H1 (cell line): Measurements from ENCODE around the gene SPTBN5. TPM values are rescaled to one million over a fixed set of nuclear protein-coding genes. Genes with fewer than 3 reads are reported as not detected.

ENCODE experiments used
- CTCF ChIA-PET: fragments of 300-600 bp; sonication (Branson Sonifier 250); formaldehyde crosslinking; loops from one replicate; lab custom pipeline; 2021; ENCODE audit not compliant: partially characterized antibody; lab: Charles Lee
- POLR2A ChIA-PET: fragments of 300-600 bp; sonication (Branson Sonifier 250); formaldehyde crosslinking; loops from one replicate; lab custom pipeline; 2021; ENCODE audit warnings: inconsistent platforms; ENCODE audit not compliant: partially characterized antibody; lab: Charles Lee
- DNase-seq, 2 experiments: peaks; one replicate each; pipeline versions ENCODE4 v3.0.0 to v3.0.0-alpha.2; 2010 to 2022; ENCODE audit warnings: low spot score in 2 of 2, low read depth in 1 of 2, mixed read lengths in 1 of 2
- FAIRE-seq: peaks from 2 replicates; lab custom pipeline; 2011; peaks lifted over from hg19 to GRCh38; lab: Jason Lieb, UNC
- H2AFZ ChIP-seq: 2 replicates; pipeline ENCODE4 v1.8.1; 2012; ENCODE audit warnings: low read length, inconsistent platforms
- H2AK5ac ChIP-seq: 2 replicates; pipeline ENCODE4 v1.6.1; 2013; ENCODE audit warnings: low read depth, low read length
- H2BK120ac ChIP-seq: replicated peaks from 2 replicates; pipeline ENCODE3; 2013; ENCODE audit warnings: low read depth, low read length, inconsistent platforms
- H2BK12ac ChIP-seq: 2 replicates; pipeline ENCODE4 v1.6.1; 2013; ENCODE audit warnings: low read depth, low read length
- H2BK15ac ChIP-seq: 2 replicates; pipeline ENCODE4 v1.6.1; 2013; ENCODE audit warnings: low read length
- H2BK20ac ChIP-seq: 2 replicates; pipeline ENCODE4 v1.6.1; 2013; ENCODE audit warnings: low read length
- H2BK5ac ChIP-seq: 2 replicates; pipeline ENCODE4 v1.6.1; 2013; ENCODE audit warnings: low read depth, low read length
- H3K14ac ChIP-seq: 2 replicates; pipeline ENCODE4 v1.6.1; 2013; ENCODE audit warnings: inconsistent platforms; ENCODE audit not compliant: insufficient read length
- H3K18ac ChIP-seq: 2 replicates; pipeline ENCODE4 v1.6.1; 2013; ENCODE audit warnings: low read length; ENCODE audit errors: extremely low read depth
- H3K23ac ChIP-seq: 2 replicates; pipeline ENCODE4 v1.6.1; 2013; ENCODE audit warnings: inconsistent platforms; ENCODE audit not compliant: insufficient read length
- H3K23me2 ChIP-seq: 2 replicates; pipeline ENCODE4 v1.6.1; 2013; ENCODE audit warnings: low read depth, low read length
- H3K27ac ChIP-seq: 2 replicates; pipeline ENCODE4 v1.6.1; 2011; ENCODE audit warnings: low read depth, low read length, inconsistent platforms
- H3K27me3 ChIP-seq, 4 experiments: replicated peaks in 1 of 4; 1 replicate in 1 of 4; 2 replicates in 3 of 4; pipeline versions ENCODE4 v1.6.1 to v1.8.1; 2011 to 2013; ENCODE audit warnings: low read length in 3 of 4, mild to moderate bottlenecking in 3 of 4, inconsistent platforms in 2 of 4, mixed read lengths in 2 of 4, moderate library complexity in 1 of 4; ENCODE audit not compliant: control insufficient read depth in 3 of 4, insufficient read depth in 3 of 4; ENCODE audit errors: extremely low read depth in 1 of 4
- H3K36me3 ChIP-seq, 4 experiments: 2 replicates each; pipeline versions ENCODE4 v1.6.1 to v1.8.1; 2011 to 2013; ENCODE audit warnings: mild to moderate bottlenecking in 4 of 4, low read length in 3 of 4, moderate library complexity in 2 of 4, control low read depth in 1 of 4, inconsistent platforms in 1 of 4; ENCODE audit not compliant: insufficient read depth in 4 of 4, control insufficient read depth in 2 of 4
- H3K4ac ChIP-seq: replicated peaks from 2 replicates; pipeline ENCODE3; 2013; ENCODE audit warnings: low read length, low read depth, mixed read lengths, inconsistent platforms; ENCODE audit not compliant: insufficient read length
- H3K4me1 ChIP-seq, 4 experiments: replicated peaks in 1 of 4; 1 replicate in 1 of 4; 2 replicates in 3 of 4; pipeline versions ENCODE4 v1.6.1 to v1.8.1; 2011 to 2013; ENCODE audit warnings: low read length in 3 of 4, inconsistent platforms in 2 of 4, mixed read lengths in 1 of 4; ENCODE audit not compliant: insufficient read depth in 4 of 4, control insufficient read depth in 3 of 4
- H3K4me2 ChIP-seq, 2 experiments: 2 replicates each; pipeline versions ENCODE4 v1.6.1 to v1.8.1; 2011 to 2013; ENCODE audit warnings: low read depth in 2 of 2, low read length in 2 of 2, control low read depth in 1 of 2, inconsistent platforms in 1 of 2, mild to moderate bottlenecking in 1 of 2; ENCODE audit not compliant: insufficient read depth in 1 of 2
- H3K4me3 ChIP-seq, 4 experiments: fragments of 200-600, 300-600 bp in 1 of 4; sonication (generic), shearing (Covaris generic), sonication (Bioruptor Twin) in 1 of 4; 2 replicates each; pipeline versions ENCODE4 v1.5.1 to v1.8.1; 2011 to 2016; ENCODE audit warnings: low read length in 4 of 4, low read depth in 3 of 4, control low read depth in 2 of 4, inconsistent platforms in 2 of 4, mild to moderate bottlenecking in 2 of 4, mixed read lengths in 1 of 4, moderate library complexity in 1 of 4; ENCODE audit not compliant: insufficient read depth in 2 of 4; ENCODE audit errors: extremely low read depth in 1 of 4
- H3K56ac ChIP-seq: replicated peaks from 2 replicates; pipeline ENCODE3; 2013; ENCODE audit warnings: low read depth, mild to moderate bottlenecking, mixed read lengths, low read length, inconsistent platforms; ENCODE audit not compliant: insufficient read length
- H3K79me1 ChIP-seq: 2 replicates; pipeline ENCODE4 v1.6.1; 2013; ENCODE audit warnings: low read depth, low read length, control low read depth
- H3K79me2 ChIP-seq, 2 experiments: 2 replicates each; pipeline versions ENCODE4 v1.6.1 to v1.8.1; 2012 to 2013; ENCODE audit warnings: low read length in 2 of 2, mild to moderate bottlenecking in 2 of 2, inconsistent platforms in 1 of 2; ENCODE audit not compliant: insufficient read depth in 2 of 2, control insufficient read depth in 1 of 2
- H3K9ac ChIP-seq, 4 experiments: replicated peaks in 1 of 4; 1 replicate in 1 of 4; 2 replicates in 3 of 4; pipeline versions ENCODE4 v1.6.1 to v1.8.1; 2011 to 2013; ENCODE audit warnings: low read depth in 3 of 4, low read length in 3 of 4, control low read depth in 2 of 4, mild to moderate bottlenecking in 2 of 4, moderate library complexity in 2 of 4, inconsistent platforms in 1 of 4; ENCODE audit errors: extremely low read depth in 1 of 4
- H3K9me3 ChIP-seq, 2 experiments: 2 replicates each; pipeline versions ENCODE4 v1.6.1 to v1.8.1; 2012 to 2013; ENCODE audit warnings: mild to moderate bottlenecking in 2 of 2, moderate library complexity in 2 of 2, control low read depth in 1 of 2, inconsistent platforms in 1 of 2, low read depth in 1 of 2, low read length in 1 of 2, mixed read lengths in 1 of 2; ENCODE audit not compliant: insufficient read depth in 2 of 2
- H4K20me1 ChIP-seq, 2 experiments: replicated peaks in 1 of 2; 2 replicates each; pipeline versions ENCODE3 to v1.8.1; 2011 to 2013; ENCODE audit warnings: inconsistent platforms in 2 of 2, low read length in 2 of 2, mild to moderate bottlenecking in 1 of 2; ENCODE audit not compliant: insufficient read depth in 2 of 2, control insufficient read depth in 1 of 2
- H4K5ac ChIP-seq: 2 replicates; pipeline ENCODE4 v1.6.1; 2013; ENCODE audit warnings: low read length, low read depth, mixed read lengths, inconsistent platforms; ENCODE audit not compliant: insufficient read length
- H4K8ac ChIP-seq: 2 replicates; pipeline ENCODE4 v1.8.0; 2013; ENCODE audit warnings: mild to moderate bottlenecking, moderate library complexity, low read length, inconsistent platforms; ENCODE audit not compliant: insufficient read depth; ENCODE audit errors: extremely low read depth
- H4K91ac ChIP-seq: replicated peaks from 2 replicates; pipeline ENCODE3; 2013; ENCODE audit warnings: low read length, mixed read lengths, inconsistent platforms; ENCODE audit not compliant: insufficient read length
- CEBPB ChIP-seq: IDR thresholded peaks from 2 replicates; pipeline ENCODE4 v1.6.1; 2012; ENCODE audit warnings: low read depth, low read length
- EP300 ChIP-seq, 2 experiments: IDR thresholded peaks; 1 replicate in 1 of 2; 2 replicates in 1 of 2; pipeline ENCODE4 v1.6.1; 2011 to 2012; ENCODE audit warnings: low read depth in 2 of 2, low read length in 2 of 2, mild to moderate bottlenecking in 2 of 2, borderline replicate concordance in 1 of 2, inconsistent platforms in 1 of 2, moderate library complexity in 1 of 2
- WGBS, 2 experiments: shearing (Covaris generic) in 1 of 2; methylation state at CpG; one replicate each; pipeline versions ENCODE4 v1.1.6 to v1.1.7; 2013 to 2015; ENCODE audit warnings: low lambda C conversion rate in 2 of 2, mixed read lengths in 2 of 2, inconsistent platforms in 1 of 2, low coverage in 1 of 2, missing lambda C conversion rate in 1 of 2; ENCODE audit not compliant: insufficient replicate concordance in 2 of 2, insufficient coverage in 1 of 2, insufficient read length in 1 of 2; ENCODE audit errors: extremely low coverage in 1 of 2, missing lambda C conversion rate in 1 of 2; 5-methylcytosine and 5-hydroxymethylcytosine counted together
- polyA plus RNA-seq, 7 experiments: library from polyadenylated mRNA; depleted of rRNA in 3 of 7; stranded (reverse) in 5 of 7; unstranded in 2 of 7; fragments of >200 nt in 5 of 7; fragments of 200-250 nt in 2 of 7; gene quantifications; 1 replicate in 5 of 7; 2 replicates in 1 of 7; 4 replicates in 1 of 7; pipeline versions ENCODE4 v1.2.1 to v1.2.3, GENCODE V29; 2011 to 2013; ENCODE audit warnings: missing spikeins in 2 of 7, mixed read lengths in 2 of 7
- total RNA-seq: library from RNA; stranded (reverse); fragmentation: NEBNext Ultra II Directional; extraction: Animal tissue kit (Norgen Biotek cat#: 25700); gene quantifications from 2 replicates; pipeline ENCODE4 v1.2.1, GENCODE V29; 2021

SPTBN5 gene
- total and polyA plus RNA-seq, 2 of the 8 experiments (the other 6 are each of a cell fraction or from before 2014, with no cell fraction given) = 0.32 to 0.84 TPM

DNA sequence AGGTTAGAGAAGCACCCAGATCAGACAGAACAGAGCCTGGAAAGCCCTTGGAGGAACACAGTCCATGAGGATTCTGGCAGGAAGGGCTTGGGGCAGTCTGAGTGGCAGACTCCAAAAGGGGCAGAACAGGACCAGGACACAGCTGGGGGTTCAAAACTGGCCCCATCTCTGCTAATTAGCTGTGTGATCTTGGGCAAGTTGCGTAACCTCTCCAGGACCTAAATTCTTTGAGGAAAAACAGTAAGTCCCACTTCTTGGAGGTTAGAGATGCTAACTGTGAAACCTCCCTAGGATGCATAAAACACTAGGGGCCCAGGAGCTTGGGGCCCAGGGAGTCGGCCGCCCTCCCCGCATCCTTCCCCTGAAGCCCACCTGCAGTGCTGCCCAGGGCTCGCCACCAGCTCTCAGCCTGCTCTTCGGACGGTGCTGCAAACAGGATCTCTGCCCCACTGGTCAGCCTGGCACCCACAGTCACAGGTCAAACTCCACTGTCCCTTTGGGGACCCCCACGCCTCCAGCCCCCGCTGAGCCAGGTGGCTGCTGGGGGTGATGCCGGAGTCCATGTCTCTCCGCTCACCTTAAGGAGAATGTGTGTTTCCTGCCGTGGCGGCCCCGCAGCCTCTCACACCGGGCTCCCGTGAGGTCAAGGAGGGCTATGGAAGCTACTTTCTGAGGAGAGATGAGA lies 43.2 kb downstream of the SPTBN5 start:
- H2BK20ac ChIP-seq = no peak overlapping the region
- H3K27me3 ChIP-seq = no peaks in the 10 kb centered on the region; a peak in 1 of 7 replicates
- no peaks in the 10 kb centered on the region for H3K79me1 ChIP-seq
- no peak overlapping the region for H2AFZ ChIP-seq
- DNase-seq = no peak
- TF ChIP-seq CEBPB (peak; percentile 78), EP300 (IDR thresholded peaks at IDR 0.05; ENCODE audit: borderline replicate concordance in 1 of 2, low read depth in 2 of 2, low read length in 2 of 2) (no peak)
- no peaks in the 10 kb centered on the region for H3K9me3 ChIP-seq
- CTCF ChIA-PET = interaction anchor here (0.6 to 3.5 kb wide), 11 partner anchors 7 to 373 kb away, joined by 3 to 17 read pairs (median 5); no protein-coding TSS in a partner anchor
- no peak overlapping the region for H3K23ac ChIP-seq
- H2AK5ac ChIP-seq = no peak overlapping the region
- no peak overlapping the region for H3K18ac ChIP-seq
- no peak overlapping the region for H3K4me3 ChIP-seq
- H4K20me1 ChIP-seq = no peaks in the 10 kb centered on the region
- peaks cover 0 to 7% (median 2%) of the 10 kb centered on the region in 4 experiments; a peak in 3 of 7 replicates for H3K4me1 ChIP-seq
- no peak overlapping the region for H4K91ac ChIP-seq
- H3K9ac ChIP-seq = no peak overlapping the region
- POLR2A ChIA-PET = interaction anchor here (0.8 to 7.2 kb wide), 7 partner anchors 10 to 50 kb away, joined by 3 to 45 read pairs (median 3); partner anchors contain the start of gene PLA2G4B
- H3K56ac ChIP-seq = no peak overlapping the region
- no peak overlapping the region for H3K4me2 ChIP-seq
- no peak overlapping the region for H3K27ac ChIP-seq
- WGBS, 2 experiments = 89% methylated on average over 16 of the region's 16 CpGs; no CpG with 5 or more reads in 1 of the 2 experiments
- H4K5ac ChIP-seq = no peak overlapping the region
- no peaks in the 10 kb centered on the region for H3K79me2 ChIP-seq
- H2BK120ac ChIP-seq = no peak overlapping the region
- no peak overlapping the region for H2BK5ac ChIP-seq
- no peak overlapping the region for H3K4ac ChIP-seq
- H2BK15ac ChIP-seq = no peak overlapping the region
- 0 out of 2 replicates have a peak, but pooled peaks cover 2% of the 10 kb centered on the region for H3K23me2 ChIP-seq
- no peak for FAIRE-seq
- no peak overlapping the region for H4K8ac ChIP-seq
- H3K36me3 ChIP-seq = peaks cover 0 to 7% (median 2%) of the 10 kb centered on the region in 4 experiments; a peak in 3 of 8 replicates
- no peak overlapping the region for H2BK12ac ChIP-seq
- H3K14ac ChIP-seq = no peak overlapping the region
